ENCODE results near the gene POC1B.

The POC1B gene

GRCh38 chr12:89400415-89400814 lies 125.4 kb downstream of the POC1B start:
- H3K36me3 Mint-ChIP-seq: peaks cover 7% of the 10 kb centered on the region
- H3K9me3 Mint-ChIP-seq: peaks cover 3% of the 10 kb centered on the region
- ATAC-seq (ENCODE audit: low read depth) (no peak), DNase-seq (ENCODE audit: low spot score in 2 of 2) (no peak)
- H3K27me3 Mint-ChIP-seq: no peaks in the 10 kb centered on the region
- no peak overlapping the region for H3K27ac Mint-ChIP-seq
- peaks cover 5% of the 10 kb centered on the region for H3K4me1 Mint-ChIP-seq
- no peak overlapping the region for H3K4me3 Mint-ChIP-seq

- Mint-ChIP-seq H3K9me3 (no peaks in the 10 kb centered on the region), H3K4me1 (peaks cover 7% of the 10 kb centered on the region), H3K27me3 (no peaks in the 10 kb centered on the region), H3K36me3 (peaks cover 1% of the 10 kb centered on the region), H3K27ac (no peak overlapping the region), H3K4me3 (no peak overlapping the region)
- ATAC-seq (ENCODE audit: low read depth): no peak
- no peak for DNase-seq (ENCODE audit: low spot score in 2 of 2)
Observed at GRCh38 chr12:89395712-89396111, 130.1 kb downstream of the POC1B start.

- H3K4me3 Mint-ChIP-seq: no peak overlapping the region
- no peaks in the 10 kb centered on the region for H3K9me3 Mint-ChIP-seq
- DNase-seq (ENCODE audit: low spot score in 2 of 2) (no peak), ATAC-seq (ENCODE audit: low read depth) (no peak)
- H3K27me3 Mint-ChIP-seq: no peaks in the 10 kb centered on the region
- H3K4me1 Mint-ChIP-seq: peaks cover 14% of the 10 kb centered on the region
- H3K27ac Mint-ChIP-seq: no peak overlapping the region
- peaks cover 1% of the 10 kb centered on the region for H3K36me3 Mint-ChIP-seq
Observed at GRCh38 chr12:89393551-89394121, 132.2 kb downstream of the POC1B start.

GRCh38 chr12:89392391-89392790 lies 133.5 kb downstream of the POC1B start:
- Mint-ChIP-seq H3K9me3 (no peaks in the 10 kb centered on the region), H3K4me1 (peaks cover 10% of the 10 kb centered on the region), H3K27me3 (no peaks in the 10 kb centered on the region), H3K36me3 (peaks cover 1% of the 10 kb centered on the region), H3K27ac (no peak overlapping the region), H3K4me3 (no peak overlapping the region)
- ATAC-seq (ENCODE audit: low read depth) (no peak), DNase-seq (ENCODE audit: low spot score in 2 of 2) (no peak)

- Mint-ChIP-seq H3K4me3 (no peak overlapping the region), H3K4me1 (peaks cover 10% of the 10 kb centered on the region), H3K27ac (no peak overlapping the region), H3K27me3 (no peaks in the 10 kb centered on the region), H3K9me3 (no peaks in the 10 kb centered on the region), H3K36me3 (peaks cover 1% of the 10 kb centered on the region)
- no peak for DNase-seq (ENCODE audit: low spot score in 2 of 2)
- ATAC-seq (ENCODE audit: low read depth): no peak
Observed at GRCh38 chr12:89391726-89392336, 134.0 kb downstream of the POC1B start.

- H3K27me3 Mint-ChIP-seq: no peaks in the 10 kb centered on the region
- H3K4me1 Mint-ChIP-seq: peaks cover 10% of the 10 kb centered on the region
- DNase-seq (ENCODE audit: low spot score in 2 of 2) (no peak), ATAC-seq (ENCODE audit: low read depth) (no peak)
- H3K4me3 Mint-ChIP-seq: no peak overlapping the region
- H3K9me3 Mint-ChIP-seq: no peaks in the 10 kb centered on the region
- no peaks in the 10 kb centered on the region for H3K36me3 Mint-ChIP-seq
- no peak overlapping the region for H3K27ac Mint-ChIP-seq
Observed at GRCh38 chr12:89390802-89391673, 134.8 kb downstream of the POC1B start.

GRCh38 chr12:89389755-89390661 lies 135.8 kb downstream of the POC1B start:
- Mint-ChIP-seq H3K4me3 (no peak overlapping the region), H3K4me1 (peaks cover 10% of the 10 kb centered on the region), H3K27me3 (no peaks in the 10 kb centered on the region), H3K27ac (no peak overlapping the region), H3K36me3 (no peaks in the 10 kb centered on the region), H3K9me3 (no peaks in the 10 kb centered on the region)
- DNase-seq (ENCODE audit: low spot score in 2 of 2): no peak
- ATAC-seq (ENCODE audit: low read depth): peak; percentile 39

GRCh38 chr12:89386138-89386537 lies 139.7 kb downstream of the POC1B start:
- no peaks in the 10 kb centered on the region for H3K36me3 Mint-ChIP-seq
- DNase-seq (ENCODE audit: low spot score in 2 of 2): no peak
- H3K4me1 Mint-ChIP-seq: peaks cover 10% of the 10 kb centered on the region
- H3K27me3 Mint-ChIP-seq: no peaks in the 10 kb centered on the region
- H3K27ac Mint-ChIP-seq: no peak overlapping the region
- no peak overlapping the region for H3K4me3 Mint-ChIP-seq
- ATAC-seq (ENCODE audit: low read depth): no peak
- H3K9me3 Mint-ChIP-seq: no peaks in the 10 kb centered on the region

- Mint-ChIP-seq H3K27ac (no peak overlapping the region), H3K9me3 (no peaks in the 10 kb centered on the region), H3K27me3 (no peaks in the 10 kb centered on the region), H3K4me3 (no peak overlapping the region), H3K4me1 (peaks cover 2% of the 10 kb centered on the region), H3K36me3 (no peaks in the 10 kb centered on the region)
- no peak for ATAC-seq (ENCODE audit: low read depth)
- DNase-seq (ENCODE audit: low spot score in 2 of 2): no peak
Observed at GRCh38 chr12:89384807-89385206, 141.0 kb downstream of the POC1B start.

GRCh38 chr12:89384050-89384758 lies 141.6 kb downstream of the POC1B start:
- H3K4me3 Mint-ChIP-seq: no peak overlapping the region
- no peaks in the 10 kb centered on the region for H3K36me3 Mint-ChIP-seq
- no peak for DNase-seq (ENCODE audit: low spot score in 2 of 2)
- no peaks in the 10 kb centered on the region for H3K9me3 Mint-ChIP-seq
- H3K27me3 Mint-ChIP-seq: no peaks in the 10 kb centered on the region
- no peak for ATAC-seq (ENCODE audit: low read depth)
- no peaks in the 10 kb centered on the region for H3K4me1 Mint-ChIP-seq
- no peak overlapping the region for H3K27ac Mint-ChIP-seq

GRCh38 chr12:89383235-89384049 lies 142.4 kb downstream of the POC1B start:
- DNase-seq (ENCODE audit: low spot score in 2 of 2) (no peak), ATAC-seq (ENCODE audit: low read depth) (no peak)
- no peak overlapping the region for H3K27ac Mint-ChIP-seq
- H3K4me1 Mint-ChIP-seq: no peaks in the 10 kb centered on the region
- no peaks in the 10 kb centered on the region for H3K27me3 Mint-ChIP-seq
- no peak overlapping the region for H3K4me3 Mint-ChIP-seq
- no peaks in the 10 kb centered on the region for H3K36me3 Mint-ChIP-seq
- no peaks in the 10 kb centered on the region for H3K9me3 Mint-ChIP-seq

- H3K27ac Mint-ChIP-seq: no peak overlapping the region
- H3K4me3 Mint-ChIP-seq: no peak overlapping the region
- H3K27me3 Mint-ChIP-seq: no peaks in the 10 kb centered on the region
- ATAC-seq (ENCODE audit: low read depth) (no peak), DNase-seq (ENCODE audit: low spot score in 2 of 2) (no peak)
- no peaks in the 10 kb centered on the region for H3K36me3 Mint-ChIP-seq
- no peaks in the 10 kb centered on the region for H3K9me3 Mint-ChIP-seq
- H3K4me1 Mint-ChIP-seq: no peaks in the 10 kb centered on the region
Observed at GRCh38 chr12:89382328-89382727, 143.5 kb downstream of the POC1B start.
